ENCODE results near the gene AAK1.
"Not testable (repeated sequence)": the region's sequence is repeated elsewhere in the genome, so short reads cannot be mapped to it uniquely, and the experiment has no call there.

AAK1 gene

DNA sequence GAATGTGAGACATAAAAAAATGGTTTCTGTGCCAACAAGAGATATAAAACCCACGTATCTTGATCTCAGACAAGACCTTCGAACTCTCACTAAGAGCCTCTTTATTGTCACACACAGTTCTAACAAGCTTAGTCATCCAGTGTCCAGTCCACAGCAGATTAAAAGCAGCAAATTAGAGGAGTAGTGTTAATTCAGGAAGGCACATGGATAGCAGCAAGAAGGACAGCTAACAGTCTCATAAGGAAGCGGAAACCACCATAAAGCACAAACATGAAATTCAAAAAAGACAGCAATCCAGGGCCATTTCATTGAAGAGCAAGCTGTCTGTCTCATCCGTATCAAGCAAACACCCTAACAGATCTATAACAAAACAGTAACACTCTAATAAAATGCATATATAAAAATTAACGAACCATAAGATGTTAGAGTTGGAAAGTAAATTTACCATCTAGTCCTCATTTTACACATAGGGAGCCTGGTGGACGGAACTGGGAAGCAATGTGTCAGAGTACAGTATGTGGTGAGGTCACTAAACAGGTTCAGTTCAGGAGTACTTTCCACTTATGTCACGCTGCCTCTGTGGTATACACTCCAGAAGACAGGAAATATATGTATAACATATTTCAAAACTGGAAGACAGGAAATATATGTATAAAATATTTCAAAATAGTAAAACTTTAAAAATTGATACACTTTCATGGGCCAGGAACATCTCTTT is 18.3 kb downstream of the AAK1 start:
- no peak for DNase-seq (ENCODE audit: low read depth)

DNA sequence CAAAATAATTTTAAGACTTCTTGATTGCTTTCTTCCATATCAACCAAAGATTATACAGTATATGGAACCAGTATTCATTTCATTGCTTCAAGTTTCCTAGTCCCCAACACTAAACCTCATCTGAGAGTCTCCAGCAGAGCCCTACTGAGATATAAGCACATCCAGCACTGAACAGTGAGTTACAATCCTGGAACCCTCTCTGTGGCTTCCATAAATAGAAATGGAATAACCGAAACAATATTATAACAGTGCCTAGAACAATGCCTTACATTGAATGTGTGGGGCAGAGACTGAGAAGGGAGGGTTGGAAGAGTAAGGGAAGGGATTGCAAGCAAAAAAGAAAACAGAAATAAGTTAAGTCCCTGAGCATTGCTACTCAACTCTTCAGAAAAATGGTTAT is 18.9 kb downstream of the AAK1 start:
- DNase-seq (ENCODE audit: low read depth) = no peak

DNA sequence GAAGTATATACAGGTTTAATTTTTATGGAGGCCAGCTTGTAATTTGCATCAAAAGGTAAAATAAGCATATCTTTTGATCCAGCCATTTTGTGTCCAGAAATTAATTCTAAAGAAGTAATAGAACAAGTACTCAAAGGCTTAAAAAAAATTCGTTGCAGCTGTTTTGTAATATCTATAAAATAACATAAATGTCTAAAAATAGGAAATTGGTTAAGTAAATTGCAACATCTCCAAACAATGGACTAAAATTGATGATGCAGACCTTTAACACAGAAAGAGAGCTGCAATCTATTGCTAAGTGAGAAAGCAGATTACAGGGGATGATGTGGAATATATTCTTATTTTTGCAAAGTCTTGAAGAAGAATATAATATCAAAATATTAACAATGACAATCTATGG is 19.4 kb downstream of the AAK1 start:
- DNase-seq (ENCODE audit: low read depth) = no peak

DNA sequence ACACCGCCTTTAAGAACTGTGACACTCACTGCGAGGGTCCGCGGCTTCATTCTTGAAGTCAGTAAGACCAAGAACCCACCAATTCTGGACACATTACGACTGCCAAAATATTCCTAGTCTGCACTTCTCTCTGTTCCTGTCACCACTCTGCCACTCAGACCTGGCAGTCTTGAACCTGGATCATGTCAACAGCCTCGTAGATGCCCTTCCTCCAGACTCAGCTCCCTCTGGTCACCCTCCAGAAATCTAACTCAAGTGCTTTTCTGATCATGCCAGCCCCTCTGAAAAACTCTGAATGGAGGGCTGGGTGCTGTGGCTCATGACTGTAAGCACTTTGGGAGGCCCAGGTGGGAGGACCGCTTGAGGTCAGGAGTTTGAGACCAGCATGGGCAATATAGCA is 20.3 kb downstream of the AAK1 start:
- no peak for DNase-seq (ENCODE audit: low read depth)

DNA sequence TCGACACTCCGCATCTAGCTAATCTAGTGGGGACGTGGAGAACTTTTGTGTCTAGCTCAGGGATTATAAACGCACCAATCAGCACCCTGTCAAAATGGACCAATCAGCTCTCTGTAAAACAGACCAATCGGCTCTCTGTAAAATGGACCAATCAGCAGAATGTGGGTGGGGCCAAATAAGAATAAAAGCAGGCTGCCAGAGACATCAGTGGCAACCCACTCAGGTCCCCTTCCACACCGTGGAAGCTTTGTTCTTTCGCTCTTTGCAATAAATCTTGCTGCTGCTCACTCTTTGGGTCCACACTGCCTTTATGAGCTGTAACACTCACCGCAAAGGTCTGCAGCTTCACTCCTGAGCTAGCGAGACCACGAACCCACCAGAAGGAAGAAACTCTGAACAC is 20.7 kb downstream of the AAK1 start:
- not testable (repeated sequence) for DNase-seq (ENCODE audit: low read depth)

DNA sequence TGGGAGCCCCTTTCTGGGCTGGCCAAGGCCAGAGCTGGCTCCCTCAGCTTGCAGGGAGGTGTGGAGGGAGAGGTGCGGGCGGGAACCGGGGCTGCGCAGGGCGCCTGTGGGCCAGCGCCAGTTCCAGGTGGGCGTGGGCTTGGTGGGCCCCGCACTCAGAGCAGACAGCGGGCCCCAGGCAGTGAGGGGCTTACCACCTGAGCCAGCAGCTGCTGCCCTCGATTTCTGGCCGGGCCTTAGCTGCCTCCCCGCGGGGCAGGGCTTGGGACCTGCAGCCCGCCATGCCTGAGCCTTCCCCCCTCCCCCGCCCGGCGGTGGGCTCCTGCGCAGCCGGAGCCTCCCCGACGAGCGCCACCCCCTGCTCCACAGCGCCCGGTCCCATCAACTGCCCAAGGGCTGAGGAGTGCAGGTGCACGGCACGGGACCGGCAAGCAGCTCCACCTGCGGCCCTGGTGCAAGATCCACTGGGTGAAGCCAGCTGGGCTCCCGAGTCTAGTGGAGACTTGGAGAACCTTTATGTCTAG is 21.5 kb downstream of the AAK1 start:
- not testable (repeated sequence) for DNase-seq (ENCODE audit: low read depth)

DNA sequence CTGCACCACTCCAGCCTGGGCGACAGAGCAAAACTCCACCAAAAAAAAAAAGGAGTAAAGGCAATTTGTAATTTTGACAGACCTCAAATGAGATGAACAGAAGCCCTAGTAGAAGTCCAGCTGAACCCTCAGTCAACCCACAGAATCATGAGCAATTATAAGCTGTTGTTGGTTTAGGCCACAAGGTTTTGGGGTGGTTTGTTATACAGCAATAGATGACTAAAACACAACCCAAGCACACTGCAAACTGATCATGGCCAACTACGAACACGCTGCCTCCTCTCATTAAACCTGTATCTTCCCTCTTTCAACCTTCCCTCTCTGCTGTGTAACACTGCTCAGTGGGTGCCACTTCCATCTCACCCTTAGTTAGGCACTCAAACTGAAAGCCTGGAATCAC is 22.1 kb downstream of the AAK1 start:
- no peak for DNase-seq (ENCODE audit: low read depth)

DNA sequence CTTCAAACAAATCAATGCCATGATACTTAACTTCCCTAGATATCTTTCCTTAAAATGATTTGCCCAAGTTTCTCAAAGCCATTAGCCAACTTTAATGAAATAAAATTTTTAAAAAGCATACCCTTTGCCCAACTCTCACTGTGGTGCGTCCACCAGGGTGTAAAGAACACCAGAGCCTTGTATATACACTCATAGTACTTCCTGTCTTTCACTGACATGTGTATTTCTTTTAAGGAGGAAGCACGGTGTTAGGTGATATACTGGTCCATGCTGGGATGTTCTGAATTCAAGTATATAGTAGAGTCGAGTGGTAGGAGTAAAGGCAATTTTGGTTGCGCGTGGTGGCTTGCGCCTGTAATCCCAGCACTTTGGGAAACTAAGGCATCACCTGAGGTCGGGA is 22.7 kb downstream of the AAK1 start:
- no peak for DNase-seq (ENCODE audit: low read depth)

DNA sequence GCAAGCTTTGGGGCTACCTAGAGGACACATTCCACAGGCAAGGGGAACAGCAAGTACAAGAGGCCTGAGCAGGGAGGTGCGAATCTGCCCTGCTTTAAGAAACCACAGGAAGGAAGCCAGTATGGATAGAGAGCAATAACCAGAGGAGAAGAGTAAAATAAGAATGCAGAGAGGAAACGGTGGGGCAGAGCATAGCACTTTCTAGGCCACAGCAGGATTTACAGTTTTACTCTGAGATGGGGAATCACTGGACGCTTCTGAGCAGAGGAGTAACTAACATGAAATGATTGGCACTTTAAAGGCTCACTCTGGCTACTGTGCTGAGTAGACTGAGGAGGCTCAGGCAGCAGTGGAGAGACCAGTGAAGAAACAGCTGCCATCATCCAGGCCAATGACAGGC is 23.8 kb downstream of the AAK1 start:
- no peak for DNase-seq (ENCODE audit: low read depth)

DNA sequence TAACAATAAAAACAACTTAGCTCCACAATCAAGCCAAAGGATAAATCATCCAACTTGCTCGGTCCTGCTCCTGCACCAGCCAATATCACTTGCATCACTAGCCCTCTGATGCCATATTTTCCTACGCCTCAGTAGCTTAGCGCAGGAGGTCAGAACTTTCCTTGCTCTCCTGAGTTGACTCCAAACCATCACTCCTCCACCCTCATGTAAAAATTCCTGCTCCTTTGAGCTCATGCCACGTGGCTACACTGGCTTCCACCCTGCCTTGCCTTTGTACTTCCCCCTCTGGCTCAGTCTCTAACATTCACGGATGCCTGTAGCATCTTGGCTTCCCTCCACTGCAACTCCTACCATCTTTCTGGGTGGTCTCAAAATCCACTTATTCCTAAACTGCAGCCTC is 25.2 kb downstream of the AAK1 start:
- no peak for DNase-seq (ENCODE audit: low read depth)

DNA sequence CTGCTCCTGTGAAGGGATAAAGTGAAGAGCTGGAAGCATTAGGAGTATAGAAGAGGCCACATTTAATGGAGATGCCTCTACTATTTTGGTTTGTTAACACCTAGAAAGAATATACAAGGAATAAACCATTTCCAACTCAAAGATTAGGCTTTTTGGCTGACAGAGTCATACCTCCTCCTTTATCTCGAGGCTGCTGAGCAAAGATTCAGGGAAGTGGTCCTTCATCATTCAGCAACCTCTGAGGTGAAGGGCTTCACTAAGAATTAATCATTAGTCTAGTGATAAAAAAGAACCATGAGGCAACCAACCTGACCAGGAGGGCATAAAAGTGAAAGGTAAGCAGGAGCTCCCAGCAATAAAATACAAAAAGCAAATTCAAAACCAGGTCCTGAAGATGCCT is 25.8 kb downstream of the AAK1 start:
- DNase-seq (ENCODE audit: low read depth) = no peak

DNA sequence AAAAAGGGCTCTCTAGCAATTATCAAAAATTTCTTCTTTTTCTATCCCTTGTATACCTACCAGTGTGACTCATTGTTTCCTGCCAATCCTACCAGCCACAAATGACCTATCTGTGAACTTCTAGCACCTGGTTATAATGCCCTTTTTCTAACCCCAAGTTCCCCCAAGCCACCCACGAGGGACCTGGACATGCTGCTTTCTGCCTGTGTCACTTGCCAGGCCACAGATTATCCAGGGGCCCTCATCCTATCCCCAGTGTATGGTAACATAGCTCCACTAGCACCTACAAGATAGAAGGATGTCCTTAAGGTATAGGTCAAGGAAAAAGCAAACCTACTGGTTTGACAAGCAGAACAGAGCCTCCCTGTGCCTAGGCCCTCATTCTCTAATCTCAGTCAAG is 26.8 kb downstream of the AAK1 start:
- no peak for DNase-seq (ENCODE audit: low read depth)

DNA sequence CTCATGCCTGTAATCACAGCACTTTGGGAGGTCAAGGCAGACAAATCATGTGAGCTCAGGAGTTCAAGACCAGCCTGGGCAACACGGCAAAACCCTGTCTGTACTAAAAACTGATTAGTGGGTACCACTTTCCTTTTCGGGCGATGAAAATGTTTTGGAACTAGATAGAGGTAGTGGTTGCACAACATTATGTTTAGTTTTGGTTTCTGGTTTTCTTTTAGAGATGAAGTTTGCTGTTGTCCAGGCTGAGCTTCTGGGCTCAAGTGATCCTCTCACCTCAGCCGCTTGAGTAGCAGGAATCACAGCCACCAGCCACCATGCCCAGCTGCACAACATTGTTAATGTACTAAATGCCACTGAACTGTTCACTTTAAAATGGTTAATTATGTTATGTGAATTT is 27.6 kb downstream of the AAK1 start:
- no peak for DNase-seq (ENCODE audit: low read depth)

DNA sequence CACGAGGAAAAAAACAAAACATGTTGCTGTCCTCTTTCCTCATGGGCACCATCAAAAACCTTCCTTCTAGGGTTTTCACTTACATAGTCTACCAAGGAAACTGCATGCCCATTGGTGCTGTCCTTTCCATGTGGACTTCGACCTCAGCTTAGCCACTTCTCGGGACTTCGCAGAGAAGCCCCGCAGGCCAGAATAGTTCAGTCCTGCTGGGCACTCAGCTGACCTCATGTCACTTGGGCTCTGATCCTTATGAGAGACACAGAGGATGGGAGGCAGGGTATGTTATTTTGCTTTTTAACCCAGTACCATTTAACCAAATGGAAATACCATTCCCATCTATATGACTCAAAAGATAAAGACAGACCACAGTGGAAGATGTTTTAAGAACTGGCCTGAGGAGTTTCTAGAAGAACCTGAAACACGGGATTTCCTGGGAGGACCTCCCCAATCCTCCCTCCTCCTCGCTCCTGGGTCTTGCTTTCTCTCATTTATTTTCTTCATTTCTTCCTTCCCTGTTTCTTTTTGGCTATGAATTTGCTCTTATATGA is 28.4 kb downstream of the AAK1 start:
- DNase-seq (ENCODE audit: low read depth) = no peak

DNA sequence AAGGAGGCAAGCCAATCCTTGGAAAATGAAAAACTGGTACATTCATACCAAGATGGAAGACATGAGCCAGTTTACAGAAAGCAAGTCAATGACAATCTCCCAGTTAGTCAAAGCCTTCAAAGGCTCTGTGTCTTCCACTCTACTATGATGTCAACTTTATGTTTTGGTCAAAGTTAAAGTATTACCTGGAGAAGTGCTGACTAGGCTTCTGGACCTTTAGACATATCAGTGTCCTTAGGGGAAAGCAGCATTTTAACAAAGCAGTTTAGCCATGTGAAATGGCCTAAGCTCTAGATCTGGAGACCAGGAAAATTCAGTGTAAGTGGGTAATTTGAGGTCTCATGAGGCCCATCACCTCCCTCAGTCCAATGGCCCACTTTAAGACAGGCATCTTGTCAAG is 30.8 kb downstream of the AAK1 start:
- DNase-seq (ENCODE audit: low read depth) = no peak

DNA sequence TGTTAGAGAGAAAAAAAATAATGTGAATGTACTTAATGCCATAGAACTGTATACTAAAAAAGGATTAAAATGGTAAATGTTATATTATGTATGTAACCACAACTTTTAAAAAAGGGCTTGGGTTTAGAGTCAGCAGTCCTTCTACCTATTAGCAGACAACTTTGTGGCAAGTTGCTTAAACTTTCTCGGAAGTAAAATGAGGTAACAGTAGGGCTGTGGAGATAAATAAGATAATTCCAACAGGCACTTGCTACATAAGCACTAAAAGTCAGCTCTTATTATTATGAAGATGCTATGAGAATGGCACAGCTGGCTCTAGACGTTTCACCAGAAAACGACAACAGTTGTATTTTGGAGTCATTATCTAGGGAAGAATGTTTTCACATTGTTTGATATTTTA is 31.3 kb downstream of the AAK1 start:
- no peak for DNase-seq (ENCODE audit: low read depth)

DNA sequence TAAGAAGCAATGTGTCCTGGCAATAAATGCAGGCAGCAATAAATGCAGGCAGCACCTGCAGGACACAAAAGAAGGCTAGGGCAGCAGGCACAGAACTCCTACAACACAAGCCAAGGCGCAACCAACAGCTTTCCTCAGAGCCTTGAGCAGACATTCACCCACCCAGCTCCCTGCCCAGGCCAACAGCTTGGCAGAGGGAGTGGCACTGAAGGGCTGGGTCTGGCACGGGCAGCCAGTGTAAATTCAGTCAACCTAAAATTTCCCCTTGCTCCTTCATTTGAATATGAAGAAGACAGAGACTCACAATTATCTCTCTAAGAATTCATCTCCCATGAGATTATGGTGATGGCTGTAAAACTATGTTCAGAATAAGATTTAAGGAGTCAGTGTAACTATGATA is 35.4 kb downstream of the AAK1 start:
- no peak for DNase-seq (ENCODE audit: low read depth)

DNA sequence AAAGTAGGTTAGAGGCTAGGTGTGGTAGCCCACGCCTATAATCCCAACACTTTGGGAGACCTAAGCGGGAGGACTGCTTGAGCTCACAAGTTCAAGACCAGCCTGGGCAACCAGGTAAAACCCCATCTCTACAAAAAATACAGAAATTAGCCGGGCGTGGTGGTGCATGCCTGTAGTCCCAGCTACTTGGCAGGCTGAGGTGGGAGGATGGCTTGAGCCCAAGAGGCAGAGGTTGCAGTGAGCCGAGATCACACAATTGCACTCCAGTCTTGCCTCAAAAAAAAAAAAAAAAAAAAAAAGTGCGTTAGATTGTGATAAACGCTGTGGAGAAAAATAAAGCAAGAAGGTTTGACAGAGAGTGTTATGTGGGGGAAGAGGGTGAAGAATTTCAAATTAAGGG is 36.8 kb downstream of the AAK1 start:
- not testable (repeated sequence) for DNase-seq (ENCODE audit: low read depth)

DNA sequence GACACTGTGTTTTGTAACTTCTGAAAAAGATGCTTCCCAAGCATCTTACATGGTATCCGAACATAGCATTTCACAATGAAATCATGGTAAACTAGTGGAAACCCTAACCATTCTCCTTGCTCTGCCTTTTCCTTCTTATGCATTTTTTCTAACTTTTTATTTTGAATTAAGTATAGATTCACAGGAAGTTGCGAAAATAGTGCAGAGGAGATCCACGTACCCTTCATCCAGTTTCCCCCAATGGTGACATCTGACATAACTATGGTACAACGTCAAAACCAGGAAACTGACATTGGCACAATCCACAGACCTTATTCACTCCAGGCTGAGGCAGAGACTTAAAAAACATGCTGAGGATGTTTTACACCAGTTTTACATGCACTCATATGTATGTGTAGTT is 38.3 kb downstream of the AAK1 start:
- no peak for DNase-seq (ENCODE audit: low read depth)

DNA sequence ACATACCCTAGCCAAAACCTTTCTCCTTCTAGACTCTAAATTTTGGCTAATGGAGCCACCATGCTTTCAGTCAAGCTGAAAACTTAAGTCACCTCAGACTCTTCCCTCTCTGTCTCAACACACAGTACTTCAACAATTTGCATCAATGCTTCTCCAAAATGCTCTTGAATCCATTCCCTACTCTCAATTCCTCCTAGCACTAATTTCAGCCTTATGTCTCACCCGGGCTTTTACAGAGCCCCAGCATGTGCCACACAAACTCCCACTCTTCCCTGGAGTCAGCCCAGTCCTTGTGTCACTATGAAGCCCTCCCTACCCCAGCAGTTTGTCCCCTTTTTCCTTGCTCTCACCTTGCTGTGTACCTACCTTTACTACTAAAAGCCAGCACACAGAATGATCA is 38.7 kb downstream of the AAK1 start:
- no peak for DNase-seq (ENCODE audit: low read depth)

DNA sequence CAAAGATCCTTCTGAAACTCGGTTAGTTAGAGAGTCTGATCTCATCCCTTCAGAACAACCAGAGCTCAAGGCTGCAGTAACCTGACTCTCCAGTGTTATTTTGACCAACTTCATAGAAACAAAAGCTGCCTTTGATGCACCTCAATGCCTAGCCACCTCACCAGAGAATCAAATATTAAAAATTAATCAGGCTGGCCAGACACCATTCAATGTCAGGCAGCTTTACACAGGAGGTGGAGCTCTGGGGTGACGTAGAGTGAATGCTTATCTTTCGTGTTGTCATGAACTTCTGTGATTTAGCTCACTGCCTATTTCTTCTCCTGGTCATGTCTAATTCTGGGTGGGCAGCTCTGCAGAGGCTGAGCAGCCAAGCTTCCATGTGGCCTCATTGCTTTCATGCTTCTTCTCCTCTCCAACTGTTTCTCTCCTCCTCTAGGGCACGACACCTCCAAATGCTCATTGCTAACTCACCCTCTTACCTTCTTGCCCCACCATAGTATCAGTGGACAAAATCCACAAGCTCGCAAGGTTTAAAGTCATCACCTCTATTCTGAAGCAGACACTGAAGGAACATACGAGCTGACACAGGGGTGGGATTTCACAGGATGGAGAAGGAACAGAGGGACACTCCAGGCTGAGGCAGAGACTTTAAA is 39.4 kb downstream of the AAK1 start:
- DNase-seq (ENCODE audit: low read depth) = no peak

DNA sequence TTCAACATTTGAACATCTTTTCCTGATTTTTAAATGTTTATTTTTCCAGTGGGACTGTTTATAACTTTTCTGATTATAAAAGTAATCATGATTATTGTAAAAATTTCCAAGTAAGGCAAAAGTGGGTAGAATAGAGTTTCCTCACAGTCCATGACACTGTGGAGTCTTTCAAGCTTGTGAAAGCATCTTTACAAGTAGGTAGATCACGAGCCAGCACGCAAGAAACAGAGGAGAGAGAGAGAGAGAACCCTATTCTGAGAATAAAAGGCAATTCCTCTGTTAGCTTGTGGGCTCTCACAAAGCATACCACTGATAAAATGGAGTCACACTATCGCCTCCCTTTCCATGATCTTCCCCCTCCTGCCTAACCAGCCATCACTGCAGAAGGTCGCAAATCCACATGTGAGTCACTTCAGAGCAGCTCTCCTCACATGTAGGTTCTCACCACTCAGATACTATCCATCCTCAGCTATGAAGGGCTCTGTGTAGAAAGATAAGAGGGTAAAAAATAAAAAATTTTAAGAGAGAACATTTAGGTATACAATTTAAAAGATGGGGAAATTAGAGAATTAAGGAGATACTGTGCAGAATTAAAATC is 40.3 kb downstream of the AAK1 start:
- no peak for DNase-seq (ENCODE audit: low read depth)

DNA sequence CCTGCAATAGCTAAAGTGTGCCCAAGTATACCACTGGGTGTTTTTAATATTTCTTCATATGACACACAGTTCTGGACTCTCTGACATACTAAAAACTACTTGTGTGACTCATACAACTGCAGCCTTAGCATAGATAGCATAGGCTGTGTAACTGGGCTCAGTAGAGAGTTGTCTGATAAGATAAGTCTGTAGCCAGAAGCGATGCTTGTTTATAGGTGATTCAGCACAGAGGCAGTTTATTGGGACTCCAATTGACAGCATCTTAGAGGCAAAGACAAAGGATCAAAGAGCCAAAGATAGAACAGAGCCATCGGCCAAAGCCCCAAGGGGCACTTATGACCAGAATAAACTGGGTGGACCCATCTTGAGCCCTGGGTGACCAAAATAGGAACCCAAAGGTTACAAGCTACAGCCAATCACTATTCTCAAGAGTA is 42.3 kb downstream of the AAK1 start:
- DNase-seq (ENCODE audit: low read depth) = no peak
